BLaER1 (cell line): ENCODE results near the gene SH3BP1.
"Not testable (repeated sequence)": the region's sequence is repeated elsewhere in the genome, so short reads cannot be mapped to it uniquely, and the experiment has no call there.

Experiments
- H3K27ac ChIP-seq: shearing (Covaris generic); formaldehyde crosslinking; 2 replicates; pipeline ENCODE4 v1.8.1; 2022
- H3K27me3 ChIP-seq: shearing (Covaris generic); formaldehyde crosslinking; 2 replicates; pipeline ENCODE4 v1.8.1; 2022
- H3K36me3 ChIP-seq: shearing (Covaris generic); formaldehyde crosslinking; 2 replicates; pipeline ENCODE4 v1.8.1; 2022
- H3K4me1 ChIP-seq: shearing (Covaris generic); formaldehyde crosslinking; 2 replicates; pipeline ENCODE4 v1.8.1; 2022
- H3K4me2 ChIP-seq: shearing (Covaris generic); formaldehyde crosslinking; 2 replicates; pipeline ENCODE4 v1.8.1; 2022
- H3K4me3 ChIP-seq: shearing (Covaris generic); formaldehyde crosslinking; 2 replicates; pipeline ENCODE4 v1.8.1; 2022
- H3K9ac ChIP-seq: shearing (Covaris generic); formaldehyde crosslinking; 2 replicates; pipeline ENCODE4 v1.8.1; 2022
- H3K9me3 ChIP-seq: shearing (Covaris generic); formaldehyde crosslinking; 2 replicates; pipeline ENCODE4 v1.8.1; 2022
- H4K20me1 ChIP-seq: shearing (Covaris generic); formaldehyde crosslinking; 2 replicates; pipeline ENCODE4 v1.8.1; 2022
- Cebpa-rat ChIP-seq: shearing (Covaris generic); IDR thresholded peaks from 2 replicates; pipeline ENCODE4 v1.8.1; 2022

Gene SH3BP1

GRCh38 chr22:37681556-37682049 is 42.1 kb downstream of the SH3BP1 start:
- TF ChIP-seq Cebpa-rat = no peak
- Histone ChIP-seq H3K4me2 (peak overlapping the region; percentile 36), H3K27ac (0 out of 2 replicates have a peak overlapping the region, but pooled peaks have one; percentile 6), H3K36me3 (no peaks in the 10 kb centered on the region), H3K4me1 (peaks cover 33% of the 10 kb centered on the region), H3K27me3 (no peaks in the 10 kb centered on the region), H4K20me1 (no peaks in the 10 kb centered on the region), H3K4me3 (no peak overlapping the region), H3K9ac (no peak overlapping the region), H3K9me3 (no peaks in the 10 kb centered on the region)

- Histone ChIP-seq H3K4me3 (no peak overlapping the region), H3K27ac (no peak overlapping the region), H3K4me2 (no peak overlapping the region)
Observed at GRCh38 chr22:37684803-37685615, 45.5 kb downstream of the SH3BP1 start.

DNA sequence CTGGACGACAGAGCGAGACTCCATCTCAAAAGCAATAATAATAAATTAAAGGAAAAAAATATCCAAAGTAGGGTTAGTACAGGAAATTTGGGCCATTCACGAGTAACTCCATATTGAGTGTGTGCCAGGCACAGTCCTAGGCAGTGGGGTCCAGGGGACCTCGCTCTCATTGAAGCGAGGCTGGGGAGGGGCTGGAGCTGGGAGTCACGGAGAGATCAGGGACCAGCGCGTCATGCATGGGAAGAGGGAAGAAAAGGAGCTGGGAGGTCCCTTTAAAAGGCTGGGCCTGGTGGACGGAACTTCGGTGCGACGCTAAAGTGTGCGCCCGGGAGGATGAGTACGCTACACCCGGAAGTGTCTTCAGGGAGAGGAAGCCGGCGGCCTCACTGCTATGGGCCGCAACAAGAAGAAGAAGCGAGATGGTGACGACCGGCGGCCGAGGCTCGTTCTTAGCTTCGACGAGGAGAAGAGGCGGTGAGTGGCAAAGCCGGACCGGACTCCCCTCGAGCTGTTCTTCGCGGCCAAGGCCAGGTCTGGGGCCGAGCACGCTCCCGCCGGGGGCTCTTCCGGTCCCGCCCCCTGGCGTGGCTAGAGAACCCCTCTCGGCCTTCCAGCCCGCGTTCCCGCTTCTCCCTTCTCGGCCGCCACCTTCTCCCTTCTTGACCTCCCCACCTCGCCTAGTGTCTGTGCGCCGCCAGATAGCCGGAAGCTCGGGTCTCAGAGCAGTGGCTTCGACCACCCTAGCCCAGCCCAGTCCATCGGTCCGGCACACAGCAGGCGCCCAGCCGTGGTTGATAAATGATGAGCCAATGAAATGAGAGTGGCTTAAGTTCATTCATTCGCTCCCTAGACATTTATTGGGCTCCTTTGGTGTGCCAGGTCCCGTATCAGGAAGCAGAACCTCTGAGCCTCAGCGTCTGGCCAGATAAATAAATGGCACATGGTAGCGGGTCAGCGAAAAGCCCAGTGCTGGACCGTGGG is 46.8 kb downstream of the SH3BP1 start, which contains the start of gene NOL12:
Gene NOL12, plus strand, starts transcription at position 342 of the 981 bp plus-strand sequence. Its CDS starts 50 bp downstream, at position 392.
- Histone ChIP-seq H3K9ac (peak within 1 kb of the TSS; percentile 93), H3K4me2 (peak within 1 kb of the TSS; percentile 92), H3K4me3 (peak within 1 kb of the TSS; percentile 89), H3K9me3 (no peaks in the 10 kb centered on the region), H3K36me3 (peaks cover 37% of the 10 kb centered on the region), H3K4me1 (peaks cover 17% of the 10 kb centered on the region), H3K27me3 (no peaks in the 10 kb centered on the region), H3K27ac (peak within 1 kb of the TSS; percentile 93), H4K20me1 (no peaks in the 10 kb centered on the region)
- TF ChIP-seq Cebpa-rat = no peak

More at GRCh38 chr22:37684803-37685615, 45.5 kb downstream of the SH3BP1 start:
- H3K27me3 ChIP-seq = no peaks in the 10 kb centered on the region
- no peak for TF ChIP-seq Cebpa-rat
- no peaks in the 10 kb centered on the region for H3K9me3 ChIP-seq
- H3K36me3 ChIP-seq = peaks cover 24% of the 10 kb centered on the region
- H3K4me1 ChIP-seq = peaks cover 23% of the 10 kb centered on the region
- no peak overlapping the region for H3K9ac ChIP-seq
- H4K20me1 ChIP-seq = no peaks in the 10 kb centered on the region

- Histone ChIP-seq H3K27me3 (no peaks in the 10 kb centered on the region), H3K27ac (no peak overlapping the region), H3K36me3 (peaks cover 72% of the 10 kb centered on the region), H3K9me3 (no peaks in the 10 kb centered on the region), H3K4me3 (no peak overlapping the region), H4K20me1 (no peaks in the 10 kb centered on the region), H3K9ac (no peak overlapping the region), H3K4me1 (peaks cover 13% of the 10 kb centered on the region), H3K4me2 (no peak overlapping the region)
- no peak for TF ChIP-seq Cebpa-rat
Observed at GRCh38 chr22:37690407-37690806, 50.9 kb downstream of the SH3BP1 start.

GRCh38 chr22:37690901-37691504 is 51.5 kb downstream of the SH3BP1 start:
- Histone ChIP-seq H3K27ac (no peak overlapping the region), H4K20me1 (no peaks in the 10 kb centered on the region), H3K27me3 (no peaks in the 10 kb centered on the region), H3K4me3 (no peak overlapping the region), H3K9me3 (no peaks in the 10 kb centered on the region), H3K4me2 (no peak overlapping the region), H3K4me1 (peaks cover 15% of the 10 kb centered on the region), H3K9ac (no peak overlapping the region), H3K36me3 (peaks cover 72% of the 10 kb centered on the region)
- TF ChIP-seq Cebpa-rat = no peak

GRCh38 chr22:37692627-37693285 is 53.3 kb downstream of the SH3BP1 start:
- H3K4me2 ChIP-seq = no peak overlapping the region
- H3K4me1 ChIP-seq = peaks cover 23% of the 10 kb centered on the region
- no peak overlapping the region for H3K9ac ChIP-seq
- no peaks in the 10 kb centered on the region for H3K9me3 ChIP-seq
- no peak overlapping the region for H3K27ac ChIP-seq
- no peak overlapping the region for H3K4me3 ChIP-seq
- H4K20me1 ChIP-seq = no peaks in the 10 kb centered on the region
- H3K36me3 ChIP-seq = peaks cover 69% of the 10 kb centered on the region
- TF ChIP-seq Cebpa-rat = no peak
- no peaks in the 10 kb centered on the region for H3K27me3 ChIP-seq

DNA sequence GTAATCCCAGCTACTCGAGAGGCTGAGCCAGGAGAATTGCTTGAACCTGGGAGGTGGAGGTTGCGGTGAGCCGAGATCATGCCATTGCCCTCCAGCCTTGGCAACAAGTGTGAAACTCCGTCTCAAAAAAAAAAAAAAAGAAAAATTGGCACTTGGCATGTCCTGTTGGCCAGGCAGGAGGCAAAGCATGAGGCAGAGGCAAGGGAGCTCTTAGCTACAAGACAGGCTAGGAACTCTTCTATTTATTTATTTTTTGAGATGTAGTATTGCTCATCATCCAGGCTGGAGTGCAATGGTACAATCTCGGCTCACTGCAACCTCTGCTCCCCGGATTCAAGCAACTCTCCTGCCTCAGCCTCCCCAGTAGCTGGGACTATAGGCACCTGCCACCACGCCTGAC is 54.7 kb downstream of the SH3BP1 start:
- H4K20me1 ChIP-seq, H3K9me3 ChIP-seq, H3K4me2 ChIP-seq, H3K9ac ChIP-seq, H3K27me3 ChIP-seq, H3K27ac ChIP-seq, H3K4me3 ChIP-seq: not testable (repeated sequence)
- H3K4me1 ChIP-seq = peaks cover 37% of the 10 kb centered on the region
- peaks cover 55% of the 10 kb centered on the region for H3K36me3 ChIP-seq

GRCh38 chr22:37696260-37696656 is 56.8 kb downstream of the SH3BP1 start:
- H3K4me3 ChIP-seq = peak overlapping the region; percentile 59
- H3K27ac ChIP-seq = not testable (repeated sequence)

More at GRCh38 chr22:37696260-37696656, 56.8 kb downstream of the SH3BP1 start:
- peaks cover 39% of the 10 kb centered on the region for H3K4me1 ChIP-seq
- H4K20me1 ChIP-seq, H3K27me3 ChIP-seq, H3K9me3 ChIP-seq: not testable (repeated sequence)
- H3K36me3 ChIP-seq = peaks cover 47% of the 10 kb centered on the region
- H3K4me2 ChIP-seq = peak overlapping the region; percentile 90
- H3K9ac ChIP-seq = peak overlapping the region; percentile 60; the same call in 1 of the 2 replicates
